HepG2 (cell line): ENCODE data around the gene REPS2.

Source experiments
- GABPA ChIP-seq, 2 experiments: IDR thresholded peaks; 2 replicates each; pipeline ENCODE4 v1.6.1; 2011 to 2016; ENCODE audit warnings: low read depth in 2 of 2, low read length in 1 of 2, missing biosample characterization in 1 of 2, missing genetic modification characterization in 1 of 2
- GLI4 ChIP-seq: sonication (generic); formaldehyde crosslinking; IDR thresholded peaks from 2 replicates; pipeline ENCODE4 v1.5.1; 2020; ENCODE audit warnings: missing genetic modification reagents, mild to moderate bottlenecking, moderate library complexity, borderline replicate concordance
- JUNB ChIP-seq: sonication (generic); formaldehyde crosslinking; IDR thresholded peaks from 2 replicates; pipeline ENCODE4 v1.8.0; 2022; ENCODE audit warnings: missing genetic modification reagents, mild to moderate bottlenecking, borderline replicate concordance
- SMAD1 ChIP-seq: sonication (generic); formaldehyde crosslinking; IDR thresholded peaks from 2 replicates; pipeline ENCODE4 v1.4.0; 2020; ENCODE audit warnings: missing genetic modification reagents, low read depth, mild to moderate bottlenecking, borderline replicate concordance
- ZNF589 ChIP-seq: sonication (generic); formaldehyde crosslinking; conservative IDR thresholded peaks from 2 replicates; pipeline ENCODE4 v1.8.0; 2022; ENCODE audit warnings: mild to moderate bottlenecking, moderate library complexity, missing genetic modification reagents
- TF ChIP-seq, protein P1 (sequence below): sonication (generic); formaldehyde crosslinking; IDR thresholded peaks from 2 replicates; pipeline ENCODE4 v1.5.0; 2020; ENCODE audit warnings: mild to moderate bottlenecking, missing genetic modification reagents, moderate library complexity
- TF ChIP-seq, protein P2 (sequence below): sonication (generic); formaldehyde crosslinking; IDR thresholded peaks from 2 replicates; pipeline ENCODE4 v1.4.0; 2020; ENCODE audit warnings: missing genetic modification reagents
- TF ChIP-seq, protein P3 (sequence below): sonication (generic); formaldehyde crosslinking; IDR thresholded peaks from 2 replicates; pipeline ENCODE4 v1.5.1; 2020; ENCODE audit warnings: missing genetic modification reagents, mild to moderate bottlenecking, borderline replicate concordance

DNA sequence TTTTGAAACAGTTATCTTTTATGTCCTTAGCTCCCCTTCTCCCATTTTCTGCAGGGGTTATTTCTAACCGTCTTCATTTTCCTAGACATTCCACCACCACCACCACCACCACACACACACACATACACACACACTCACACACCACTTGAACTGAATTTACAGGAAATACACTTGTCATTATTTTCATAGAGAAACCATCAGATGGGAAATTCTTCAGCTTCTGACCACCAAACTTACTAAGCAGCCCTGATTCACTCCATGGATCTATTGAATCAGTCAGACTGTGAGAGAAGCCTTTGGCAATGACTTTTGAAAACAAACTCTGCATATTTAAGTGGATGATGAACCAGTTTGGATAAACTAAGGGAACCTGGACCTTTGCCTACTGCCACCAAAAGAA, 218.5 kb downstream of the REPS2 start:
- no peak for TF ChIP-seq SMAD1
- TF ChIP-seq JUNB: no peak
- TF ChIP-seq GLI4: no peak
- TF ChIP-seq, protein P1, sequence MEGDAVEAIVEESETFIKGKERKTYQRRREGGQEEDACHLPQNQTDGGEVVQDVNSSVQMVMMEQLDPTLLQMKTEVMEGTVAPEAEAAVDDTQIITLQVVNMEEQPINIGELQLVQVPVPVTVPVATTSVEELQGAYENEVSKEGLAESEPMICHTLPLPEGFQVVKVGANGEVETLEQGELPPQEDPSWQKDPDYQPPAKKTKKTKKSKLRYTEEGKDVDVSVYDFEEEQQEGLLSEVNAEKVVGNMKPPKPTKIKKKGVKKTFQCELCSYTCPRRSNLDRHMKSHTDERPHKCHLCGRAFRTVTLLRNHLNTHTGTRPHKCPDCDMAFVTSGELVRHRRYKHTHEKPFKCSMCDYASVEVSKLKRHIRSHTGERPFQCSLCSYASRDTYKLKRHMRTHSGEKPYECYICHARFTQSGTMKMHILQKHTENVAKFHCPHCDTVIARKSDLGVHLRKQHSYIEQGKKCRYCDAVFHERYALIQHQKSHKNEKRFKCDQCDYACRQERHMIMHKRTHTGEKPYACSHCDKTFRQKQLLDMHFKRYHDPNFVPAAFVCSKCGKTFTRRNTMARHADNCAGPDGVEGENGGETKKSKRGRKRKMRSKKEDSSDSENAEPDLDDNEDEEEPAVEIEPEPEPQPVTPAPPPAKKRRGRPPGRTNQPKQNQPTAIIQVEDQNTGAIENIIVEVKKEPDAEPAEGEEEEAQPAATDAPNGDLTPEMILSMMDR: no peak
- TF ChIP-seq, protein P2, sequence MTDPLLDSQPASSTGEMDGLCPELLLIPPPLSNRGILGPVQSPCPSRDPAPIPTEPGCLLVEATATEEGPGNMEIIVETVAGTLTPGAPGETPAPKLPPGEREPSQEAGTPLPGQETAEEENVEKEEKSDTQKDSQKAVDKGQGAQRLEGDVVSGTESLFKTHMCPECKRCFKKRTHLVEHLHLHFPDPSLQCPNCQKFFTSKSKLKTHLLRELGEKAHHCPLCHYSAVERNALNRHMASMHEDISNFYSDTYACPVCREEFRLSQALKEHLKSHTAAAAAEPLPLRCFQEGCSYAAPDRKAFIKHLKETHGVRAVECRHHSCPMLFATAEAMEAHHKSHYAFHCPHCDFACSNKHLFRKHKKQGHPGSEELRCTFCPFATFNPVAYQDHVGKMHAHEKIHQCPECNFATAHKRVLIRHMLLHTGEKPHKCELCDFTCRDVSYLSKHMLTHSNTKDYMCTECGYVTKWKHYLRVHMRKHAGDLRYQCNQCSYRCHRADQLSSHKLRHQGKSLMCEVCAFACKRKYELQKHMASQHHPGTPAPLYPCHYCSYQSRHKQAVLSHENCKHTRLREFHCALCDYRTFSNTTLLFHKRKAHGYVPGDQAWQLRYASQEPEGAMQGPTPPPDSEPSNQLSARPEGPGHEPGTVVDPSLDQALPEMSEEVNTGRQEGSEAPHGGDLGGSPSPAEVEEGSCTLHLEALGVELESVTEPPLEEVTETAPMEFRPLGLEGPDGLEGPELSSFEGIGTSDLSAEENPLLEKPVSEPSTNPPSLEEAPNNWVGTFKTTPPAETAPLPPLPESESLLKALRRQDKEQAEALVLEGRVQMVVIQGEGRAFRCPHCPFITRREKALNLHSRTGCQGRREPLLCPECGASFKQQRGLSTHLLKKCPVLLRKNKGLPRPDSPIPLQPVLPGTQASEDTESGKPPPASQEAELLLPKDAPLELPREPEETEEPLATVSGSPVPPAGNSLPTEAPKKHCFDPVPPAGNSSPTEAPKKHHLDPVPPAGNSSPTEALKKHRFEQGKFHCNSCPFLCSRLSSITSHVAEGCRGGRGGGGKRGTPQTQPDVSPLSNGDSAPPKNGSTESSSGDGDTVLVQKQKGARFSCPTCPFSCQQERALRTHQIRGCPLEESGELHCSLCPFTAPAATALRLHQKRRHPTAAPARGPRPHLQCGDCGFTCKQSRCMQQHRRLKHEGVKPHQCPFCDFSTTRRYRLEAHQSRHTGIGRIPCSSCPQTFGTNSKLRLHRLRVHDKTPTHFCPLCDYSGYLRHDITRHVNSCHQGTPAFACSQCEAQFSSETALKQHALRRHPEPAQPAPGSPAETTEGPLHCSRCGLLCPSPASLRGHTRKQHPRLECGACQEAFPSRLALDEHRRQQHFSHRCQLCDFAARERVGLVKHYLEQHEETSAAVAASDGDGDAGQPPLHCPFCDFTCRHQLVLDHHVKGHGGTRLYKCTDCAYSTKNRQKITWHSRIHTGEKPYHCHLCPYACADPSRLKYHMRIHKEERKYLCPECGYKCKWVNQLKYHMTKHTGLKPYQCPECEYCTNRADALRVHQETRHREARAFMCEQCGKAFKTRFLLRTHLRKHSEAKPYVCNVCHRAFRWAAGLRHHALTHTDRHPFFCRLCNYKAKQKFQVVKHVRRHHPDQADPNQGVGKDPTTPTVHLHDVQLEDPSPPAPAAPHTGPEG: no peak
- TF ChIP-seq GABPA (IDR thresholded peaks at IDR 0.05; ENCODE audit: low read depth, low read length): no peak
- no peak for TF ChIP-seq GABPA (CRISPR knock-in tag; IDR thresholded peaks at IDR 0.05; ENCODE audit: low read depth)
- TF ChIP-seq ZNF589 (CRISPR knock-in tag): no peak
- TF ChIP-seq, protein P3, sequence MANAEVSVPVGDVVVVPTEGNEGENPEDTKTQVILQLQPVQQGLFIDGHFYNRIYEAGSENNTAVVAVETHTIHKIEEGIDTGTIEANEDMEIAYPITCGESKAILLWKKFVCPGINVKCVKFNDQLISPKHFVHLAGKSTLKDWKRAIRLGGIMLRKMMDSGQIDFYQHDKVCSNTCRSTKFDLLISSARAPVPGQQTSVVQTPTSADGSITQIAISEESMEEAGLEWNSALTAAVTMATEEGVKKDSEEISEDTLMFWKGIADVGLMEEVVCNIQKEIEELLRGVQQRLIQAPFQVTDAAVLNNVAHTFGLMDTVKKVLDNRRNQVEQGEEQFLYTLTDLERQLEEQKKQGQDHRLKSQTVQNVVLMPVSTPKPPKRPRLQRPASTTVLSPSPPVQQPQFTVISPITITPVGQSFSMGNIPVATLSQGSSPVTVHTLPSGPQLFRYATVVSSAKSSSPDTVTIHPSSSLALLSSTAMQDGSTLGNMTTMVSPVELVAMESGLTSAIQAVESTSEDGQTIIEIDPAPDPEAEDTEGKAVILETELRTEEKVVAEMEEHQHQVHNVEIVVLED (CRISPR knock-in tag): no peak
